GM12872 (cell line): Measurements from ENCODE around the gene PIM3.

ENCODE experiments used
- CTCF ChIP-seq: IDR thresholded peaks from 3 replicates; pipeline ENCODE4 v1.5.1; 2011; ENCODE audit warnings: low read depth, mild to moderate bottlenecking, low read length, moderate library complexity; ENCODE audit not compliant: insufficient read depth

The PIM3 gene

DNA sequence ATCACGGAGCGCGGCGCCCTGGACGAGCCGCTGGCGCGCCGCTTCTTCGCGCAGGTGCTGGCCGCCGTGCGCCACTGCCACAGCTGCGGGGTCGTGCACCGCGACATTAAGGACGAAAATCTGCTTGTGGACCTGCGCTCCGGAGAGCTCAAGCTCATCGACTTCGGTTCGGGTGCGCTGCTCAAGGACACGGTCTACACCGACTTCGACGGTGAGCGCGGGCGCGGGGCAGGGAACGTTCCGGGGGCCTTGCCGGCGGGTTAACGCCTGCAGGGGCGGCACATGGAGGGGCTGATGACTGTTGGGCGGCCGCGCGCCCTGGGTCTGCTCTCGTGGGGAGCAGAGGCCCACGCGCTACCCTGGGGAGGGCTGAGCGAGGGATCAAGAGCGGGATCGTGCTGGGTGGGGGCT is 1.0 kb downstream of the PIM3 start:
- TF ChIP-seq CTCF, result no peak

GRCh38 chr22:49962012-49962750 is 1.6 kb downstream of the PIM3 start:
- no peak for TF ChIP-seq CTCF

DNA sequence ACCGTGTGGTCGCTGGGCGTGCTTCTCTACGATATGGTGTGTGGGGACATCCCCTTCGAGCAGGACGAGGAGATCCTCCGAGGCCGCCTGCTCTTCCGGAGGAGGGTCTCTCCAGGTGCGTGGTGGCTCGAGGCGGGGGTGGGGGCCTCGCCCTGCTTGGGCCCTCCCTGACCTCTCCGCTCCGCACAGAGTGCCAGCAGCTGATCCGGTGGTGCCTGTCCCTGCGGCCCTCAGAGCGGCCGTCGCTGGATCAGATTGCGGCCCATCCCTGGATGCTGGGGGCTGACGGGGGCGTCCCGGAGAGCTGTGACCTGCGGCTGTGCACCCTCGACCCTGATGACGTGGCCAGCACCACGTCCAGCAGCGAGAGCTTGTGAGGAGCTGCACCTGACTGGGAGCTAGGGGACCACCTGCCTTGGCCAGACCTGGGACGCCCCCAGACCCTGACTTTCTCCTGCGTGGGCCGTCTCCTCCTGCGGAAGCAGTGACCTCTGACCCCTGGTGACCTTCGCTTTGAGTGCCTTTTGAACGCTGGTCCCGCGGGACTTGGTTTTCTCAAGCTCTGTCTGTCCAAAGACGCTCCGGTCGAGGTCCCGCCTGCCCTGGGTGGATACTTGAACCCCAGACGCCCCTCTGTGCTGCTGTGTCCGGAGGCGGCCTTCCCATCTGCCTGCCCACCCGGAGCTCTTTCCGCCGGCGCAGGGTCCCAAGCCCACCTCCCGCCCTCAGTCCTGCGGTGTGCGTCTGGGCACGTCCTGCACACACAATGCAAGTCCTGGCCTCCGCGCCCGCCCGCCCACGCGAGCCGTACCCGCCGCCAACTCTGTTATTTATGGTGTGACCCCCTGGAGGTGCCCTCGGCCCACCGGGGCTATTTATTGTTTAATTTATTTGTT is 2.4 kb downstream of the PIM3 start:
- 0 out of 3 replicates have a peak, but pooled peaks have one; percentile 6 for TF ChIP-seq CTCF

GRCh38 chr22:49963647-49964026 is 3.1 kb downstream of the PIM3 start:
- no peak for TF ChIP-seq CTCF

GRCh38 chr22:49964136-49965090 is 3.8 kb downstream of the PIM3 start:
- TF ChIP-seq CTCF, result no peak

GRCh38 chr22:49965091-49966040 is 4.8 kb downstream of the PIM3 start:
- no peak for TF ChIP-seq CTCF
